ENCODE data around the gene DOCK2. TPM values are rescaled to one million over a fixed set of nuclear protein-coding genes. Genes with fewer than 3 reads are reported as not detected.
A peak's percentile ranks its signal among the peaks of the same experiment; 100 is the strongest.

The DOCK2 gene
- total RNA-seq, 1 donor from 2014 or later = 3.9 TPM

- Histone ChIP-seq H3K36me3 (ENCODE audit: control insufficient read depth, insufficient read depth, low read length) (no peaks in the 10 kb centered on the region), H3K27me3 (ENCODE audit: control insufficient read depth, insufficient read depth, low read length) (no peaks in the 10 kb centered on the region), H3K4me3 (ENCODE audit: low read depth, low read length) (no peak overlapping the region)
- DNase-seq (ENCODE audit: low read depth) = no peak
- no peak for TF ChIP-seq CTCF (IDR thresholded peaks at IDR 0.05; ENCODE audit: insufficient read depth, low read length, poor library complexity, severe bottlenecking)
These were observed 489.0 kb downstream of the DOCK2 start for GRCh38 chr5:170126061-170126460.

- Histone ChIP-seq H3K27me3 (ENCODE audit: control insufficient read depth, insufficient read depth, low read length) (no peaks in the 10 kb centered on the region), H3K4me3 (ENCODE audit: low read depth, low read length) (no peak overlapping the region), H3K36me3 (ENCODE audit: control insufficient read depth, insufficient read depth, low read length) (no peaks in the 10 kb centered on the region)
- TF ChIP-seq CTCF (IDR thresholded peaks at IDR 0.05; ENCODE audit: insufficient read depth, low read length, poor library complexity, severe bottlenecking) = no peak
- no peak for DNase-seq (ENCODE audit: low read depth)
These were observed 489.6 kb downstream of the DOCK2 start for GRCh38 chr5:170126626-170127025.

DNA sequence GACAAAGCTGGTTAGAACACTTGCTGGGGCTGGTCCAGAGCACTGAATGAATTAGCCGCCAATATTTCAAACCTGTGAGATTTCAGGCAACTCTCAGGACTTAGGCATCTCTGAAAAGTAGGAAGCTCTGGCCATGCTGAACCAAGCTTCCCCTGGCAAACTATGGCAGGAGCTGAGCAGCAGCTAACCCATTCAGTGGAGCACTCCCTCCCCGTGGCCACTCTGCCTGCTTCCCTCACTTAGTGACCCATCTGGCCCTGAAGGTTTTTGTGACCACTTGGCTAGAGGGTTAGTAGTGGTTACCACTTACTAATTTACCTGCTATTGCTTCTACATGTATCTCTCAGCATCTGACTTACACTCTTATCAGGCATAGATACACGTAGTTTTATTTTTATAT is 494.2 kb downstream of the DOCK2 start:
- TF ChIP-seq CTCF (IDR thresholded peaks at IDR 0.05; ENCODE audit: insufficient read depth, low read length, poor library complexity, severe bottlenecking) = no peak
- DNase-seq (ENCODE audit: low read depth) = no peak
- H3K36me3 ChIP-seq (ENCODE audit: control insufficient read depth, insufficient read depth, low read length) = no peaks in the 10 kb centered on the region
- no peak overlapping the region for H3K4me3 ChIP-seq (ENCODE audit: low read depth, low read length)
- no peaks in the 10 kb centered on the region for H3K27me3 ChIP-seq (ENCODE audit: control insufficient read depth, insufficient read depth, low read length)

DNA sequence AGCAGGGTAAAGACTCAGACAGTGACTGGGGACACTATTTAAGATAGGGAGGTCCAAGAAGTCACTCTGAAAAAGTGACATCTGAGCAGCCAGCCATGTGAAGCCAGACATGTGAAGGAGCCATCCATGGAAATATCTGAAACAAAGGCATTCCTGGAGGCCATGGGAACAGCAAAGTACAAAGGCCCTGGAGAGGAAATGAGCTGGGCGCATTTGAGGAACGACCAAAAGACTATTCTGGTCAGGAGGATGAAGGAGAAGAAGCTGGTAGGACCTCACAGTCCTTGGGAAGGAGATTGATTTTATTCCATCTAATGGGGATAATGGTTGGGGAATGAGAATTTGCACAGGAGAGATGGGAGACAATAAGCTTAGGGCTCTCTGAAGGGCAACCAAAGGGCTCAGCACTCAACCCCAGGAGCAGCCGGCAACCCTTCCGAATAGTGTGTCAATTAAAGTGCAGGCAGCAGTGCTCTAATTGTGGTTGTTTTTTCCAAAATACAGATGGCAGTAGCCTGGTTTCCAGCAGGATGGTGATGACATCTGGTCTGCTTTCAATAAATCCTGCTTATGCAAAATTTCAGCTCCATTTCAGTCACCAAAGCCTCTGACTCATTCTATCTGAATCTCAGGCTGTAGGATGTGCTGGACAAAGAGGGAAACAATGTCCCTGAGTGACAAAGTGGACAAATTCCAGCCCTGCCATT is 495.3 kb downstream of the DOCK2 start:
- Histone ChIP-seq H3K27me3 (ENCODE audit: control insufficient read depth, insufficient read depth, low read length) (no peaks in the 10 kb centered on the region), H3K4me3 (ENCODE audit: low read depth, low read length) (no peak overlapping the region), H3K36me3 (ENCODE audit: control insufficient read depth, insufficient read depth, low read length) (no peaks in the 10 kb centered on the region)
- TF ChIP-seq CTCF (IDR thresholded peaks at IDR 0.05; ENCODE audit: insufficient read depth, low read length, poor library complexity, severe bottlenecking) = no peak
- peak; percentile 18 for DNase-seq (ENCODE audit: low read depth)

Other genes with a start within 250 kb of the DOCK2 start
- gene SPDL1, start 53.5 kb upstream of the DOCK2 start, total RNA-seq = 17.9 and 64.3 TPM in 2 replicates